ENCODE data around the gene KSR2. TPM values are rescaled to one million over a fixed set of nuclear protein-coding genes. Genes with fewer than 3 reads are reported as not detected.

KSR2 gene
- total RNA-seq, 2 donors from 2014 or later, result 0.07 TPM; not detected in 1

DNA sequence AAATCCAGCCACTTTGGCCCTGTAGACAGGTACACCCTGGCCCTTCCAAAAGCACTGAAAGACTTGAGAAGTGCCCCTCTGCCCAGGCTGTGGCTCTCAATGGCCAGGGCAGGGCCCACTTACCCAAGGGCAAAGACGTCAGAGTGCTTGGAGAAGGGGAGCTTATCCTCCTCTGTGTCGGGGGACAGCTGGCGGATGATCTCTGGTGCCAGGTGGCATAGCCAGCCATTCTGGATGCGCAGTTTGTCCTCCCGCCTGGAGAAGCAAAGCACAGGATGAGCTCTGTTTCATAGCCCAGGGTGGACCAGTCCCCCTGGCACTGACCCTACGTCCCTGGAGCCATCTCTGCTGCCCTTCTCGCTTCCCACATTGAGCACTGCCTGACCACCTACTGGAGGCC, 492.4 kb downstream of the KSR2 start:
- ATAC-seq (ENCODE audit: insufficient number of reproducible peaks, low FRiP score, low read depth) (no peak), DNase-seq (ENCODE audit: low spot score) (no peak)
- TF ChIP-seq, protein P1, sequence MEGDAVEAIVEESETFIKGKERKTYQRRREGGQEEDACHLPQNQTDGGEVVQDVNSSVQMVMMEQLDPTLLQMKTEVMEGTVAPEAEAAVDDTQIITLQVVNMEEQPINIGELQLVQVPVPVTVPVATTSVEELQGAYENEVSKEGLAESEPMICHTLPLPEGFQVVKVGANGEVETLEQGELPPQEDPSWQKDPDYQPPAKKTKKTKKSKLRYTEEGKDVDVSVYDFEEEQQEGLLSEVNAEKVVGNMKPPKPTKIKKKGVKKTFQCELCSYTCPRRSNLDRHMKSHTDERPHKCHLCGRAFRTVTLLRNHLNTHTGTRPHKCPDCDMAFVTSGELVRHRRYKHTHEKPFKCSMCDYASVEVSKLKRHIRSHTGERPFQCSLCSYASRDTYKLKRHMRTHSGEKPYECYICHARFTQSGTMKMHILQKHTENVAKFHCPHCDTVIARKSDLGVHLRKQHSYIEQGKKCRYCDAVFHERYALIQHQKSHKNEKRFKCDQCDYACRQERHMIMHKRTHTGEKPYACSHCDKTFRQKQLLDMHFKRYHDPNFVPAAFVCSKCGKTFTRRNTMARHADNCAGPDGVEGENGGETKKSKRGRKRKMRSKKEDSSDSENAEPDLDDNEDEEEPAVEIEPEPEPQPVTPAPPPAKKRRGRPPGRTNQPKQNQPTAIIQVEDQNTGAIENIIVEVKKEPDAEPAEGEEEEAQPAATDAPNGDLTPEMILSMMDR (IDR thresholded peaks at IDR 0.05), result no peak
- Histone ChIP-seq H3K27me3 (replicated peaks; ENCODE audit: insufficient read depth) (no peaks in the 10 kb centered on the region), H3K27ac (no peak overlapping the region), H3K9me3 (no peaks in the 10 kb centered on the region), H3K36me3 (no peaks in the 10 kb centered on the region), H3K4me1 (ENCODE audit: control insufficient read depth in 1 of 2, low read depth in 2 of 2) (no peaks in the 10 kb centered on the region), H3K4me3 (no peak overlapping the region)

DNA sequence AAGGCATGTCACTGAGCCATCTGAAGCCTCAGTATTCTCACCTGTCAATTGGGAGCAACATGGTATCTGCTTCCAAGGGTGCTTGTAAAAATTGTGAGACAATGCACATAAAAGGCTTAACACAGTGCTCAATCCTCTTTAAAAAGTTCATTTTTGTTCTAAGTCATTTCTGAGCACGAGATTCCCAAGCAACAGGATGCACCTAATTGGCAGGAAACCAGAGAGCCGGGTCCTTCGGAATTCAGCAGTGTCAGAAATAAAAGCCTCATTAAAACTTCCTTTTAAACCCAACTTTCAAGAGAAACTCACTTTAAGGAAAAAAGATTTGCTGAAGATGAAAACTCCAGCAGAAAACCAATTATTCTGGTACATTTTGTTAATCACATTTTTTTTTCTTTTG, 494.9 kb downstream of the KSR2 start:
- no peak for ATAC-seq (ENCODE audit: insufficient number of reproducible peaks, low FRiP score, low read depth)

DNA sequence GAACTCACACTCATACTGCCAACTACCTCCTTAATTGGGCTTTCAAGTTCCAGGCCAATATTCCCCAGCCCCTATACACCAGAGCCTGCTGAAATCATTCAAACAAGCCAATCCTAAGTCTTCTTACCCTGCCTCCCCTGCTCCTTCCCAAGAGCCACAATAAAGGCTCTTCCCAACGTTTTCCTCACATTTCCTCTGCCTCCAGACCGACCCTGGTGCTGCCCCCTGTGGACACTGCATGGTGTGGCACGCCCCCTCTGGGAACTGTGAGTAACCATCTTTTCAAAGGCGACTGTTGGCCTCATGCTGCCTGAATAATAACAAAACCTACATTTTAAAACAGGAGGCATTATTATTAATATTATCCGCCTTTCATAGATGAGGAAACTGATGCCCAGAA, 495.8 kb downstream of the KSR2 start:
- no peak for ATAC-seq (ENCODE audit: insufficient number of reproducible peaks, low FRiP score, low read depth)
- Histone ChIP-seq H3K27ac (no peak overlapping the region), H3K4me3 (no peak overlapping the region), H3K27me3 (replicated peaks; ENCODE audit: insufficient read depth) (no peaks in the 10 kb centered on the region), H3K9me3 (no peaks in the 10 kb centered on the region), H3K36me3 (no peaks in the 10 kb centered on the region), H3K4me1 (ENCODE audit: control insufficient read depth in 1 of 2, low read depth in 2 of 2) (no peaks in the 10 kb centered on the region)
- DNase-seq (ENCODE audit: low spot score), result no peak
- TF ChIP-seq, protein P1 (IDR thresholded peaks at IDR 0.05), result no peak

More for the DNA sequence above, 494.9 kb downstream of the KSR2 start:
- Histone ChIP-seq H3K27me3 (replicated peaks; ENCODE audit: insufficient read depth) (no peaks in the 10 kb centered on the region), H3K4me3 (no peak overlapping the region), H3K36me3 (no peaks in the 10 kb centered on the region), H3K9me3 (no peaks in the 10 kb centered on the region), H3K27ac (no peak overlapping the region), H3K4me1 (ENCODE audit: control insufficient read depth in 1 of 2, low read depth in 2 of 2) (no peaks in the 10 kb centered on the region)
- no peak for DNase-seq (ENCODE audit: low spot score)
- TF ChIP-seq, protein P1 (IDR thresholded peaks at IDR 0.05), result no peak

DNA sequence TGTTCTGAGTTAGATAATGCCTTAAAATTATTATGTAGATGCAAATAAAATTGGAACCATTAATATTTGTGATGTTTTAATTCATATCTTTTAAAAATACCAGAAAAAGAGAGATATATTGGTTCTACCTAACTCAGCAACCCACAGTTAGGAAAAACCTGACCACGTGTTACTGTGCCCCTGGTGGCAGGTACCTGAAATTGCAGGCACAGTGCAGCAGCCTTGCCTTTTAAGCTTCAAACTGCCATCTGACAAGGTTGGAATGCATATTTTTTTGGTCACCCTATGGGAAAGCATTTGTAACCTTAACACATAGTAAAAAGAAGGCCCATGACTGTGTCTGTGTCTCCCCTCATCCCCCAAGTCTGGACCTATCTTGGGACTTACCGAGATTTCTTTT, 498.0 kb downstream of the KSR2 start:
- Histone ChIP-seq H3K4me3 (no peak overlapping the region), H3K27me3 (replicated peaks; ENCODE audit: insufficient read depth) (no peaks in the 10 kb centered on the region), H3K4me1 (ENCODE audit: control insufficient read depth in 1 of 2, low read depth in 2 of 2) (no peaks in the 10 kb centered on the region), H3K36me3 (no peaks in the 10 kb centered on the region), H3K9me3 (no peaks in the 10 kb centered on the region), H3K27ac (no peak overlapping the region)
- DNase-seq (ENCODE audit: low spot score) (no peak), ATAC-seq (ENCODE audit: insufficient number of reproducible peaks, low FRiP score, low read depth) (no peak)
- TF ChIP-seq, protein P1 (IDR thresholded peaks at IDR 0.05), result peak; percentile 15

DNA sequence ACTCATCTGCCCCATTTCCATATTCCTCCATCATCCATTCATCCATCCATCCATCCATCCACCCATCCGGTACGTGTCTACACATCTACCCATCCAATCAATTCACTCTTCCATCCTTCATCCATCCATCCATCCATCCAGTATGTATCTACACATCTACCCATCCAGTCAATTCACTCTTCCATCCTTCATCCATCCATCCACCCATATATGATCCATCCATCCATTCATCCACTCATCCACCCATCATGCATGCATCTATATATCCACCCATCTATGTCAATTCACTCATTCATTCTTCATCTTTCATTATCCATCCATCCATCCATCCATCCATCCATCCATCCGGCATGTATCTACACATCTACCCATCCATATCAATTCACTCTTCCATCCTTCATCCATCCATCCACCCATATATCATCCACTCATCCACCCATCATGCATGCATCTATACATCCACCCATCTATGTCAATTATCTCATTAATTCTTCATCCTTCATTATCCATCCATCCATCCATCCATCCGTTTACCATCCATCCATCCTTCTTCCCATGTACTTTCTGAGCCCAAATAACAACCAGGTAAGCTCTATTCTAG, 498.8 kb downstream of the KSR2 start:
- ATAC-seq (ENCODE audit: insufficient number of reproducible peaks, low FRiP score, low read depth), result no peak
- H3K36me3 ChIP-seq, result no peaks in the 10 kb centered on the region
- H3K4me3 ChIP-seq, result no peak overlapping the region
- no peaks in the 10 kb centered on the region for H3K9me3 ChIP-seq
- DNase-seq (ENCODE audit: low spot score), result no peak
- H3K27me3 ChIP-seq (replicated peaks; ENCODE audit: insufficient read depth), result no peaks in the 10 kb centered on the region
- H3K27ac ChIP-seq, result no peak overlapping the region
- TF ChIP-seq, protein P1 (IDR thresholded peaks at IDR 0.05), result no peak
- H3K4me1 ChIP-seq (ENCODE audit: control insufficient read depth in 1 of 2, low read depth in 2 of 2), result no peaks in the 10 kb centered on the region
